ENCODE results near the gene SCUBE3.

Gene SCUBE3

GRCh38 chr6:35179901-35180535 lies 33.7 kb upstream of the SCUBE3 start:
- DNase-seq (ENCODE audit: low spot score) = no peak
- TF ChIP-seq, protein P1, sequence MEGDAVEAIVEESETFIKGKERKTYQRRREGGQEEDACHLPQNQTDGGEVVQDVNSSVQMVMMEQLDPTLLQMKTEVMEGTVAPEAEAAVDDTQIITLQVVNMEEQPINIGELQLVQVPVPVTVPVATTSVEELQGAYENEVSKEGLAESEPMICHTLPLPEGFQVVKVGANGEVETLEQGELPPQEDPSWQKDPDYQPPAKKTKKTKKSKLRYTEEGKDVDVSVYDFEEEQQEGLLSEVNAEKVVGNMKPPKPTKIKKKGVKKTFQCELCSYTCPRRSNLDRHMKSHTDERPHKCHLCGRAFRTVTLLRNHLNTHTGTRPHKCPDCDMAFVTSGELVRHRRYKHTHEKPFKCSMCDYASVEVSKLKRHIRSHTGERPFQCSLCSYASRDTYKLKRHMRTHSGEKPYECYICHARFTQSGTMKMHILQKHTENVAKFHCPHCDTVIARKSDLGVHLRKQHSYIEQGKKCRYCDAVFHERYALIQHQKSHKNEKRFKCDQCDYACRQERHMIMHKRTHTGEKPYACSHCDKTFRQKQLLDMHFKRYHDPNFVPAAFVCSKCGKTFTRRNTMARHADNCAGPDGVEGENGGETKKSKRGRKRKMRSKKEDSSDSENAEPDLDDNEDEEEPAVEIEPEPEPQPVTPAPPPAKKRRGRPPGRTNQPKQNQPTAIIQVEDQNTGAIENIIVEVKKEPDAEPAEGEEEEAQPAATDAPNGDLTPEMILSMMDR (IDR thresholded peaks at IDR 0.05; ENCODE audit: extremely low read depth, insufficient read depth, missing control alignments) = no peak
- in situ Hi-C loops (cut with MboI; ENCODE audit: low pct_unique_long_range_greater_than_20kb, low sequenced_read_pairs, unreplicated experiment) = no loop called here

GRCh38 chr6:35181308-35181932 lies 32.3 kb upstream of the SCUBE3 start:
- in situ Hi-C loops (cut with MboI; ENCODE audit: low pct_unique_long_range_greater_than_20kb, low sequenced_read_pairs, unreplicated experiment) = no loop called here
- TF ChIP-seq, protein P1 (IDR thresholded peaks at IDR 0.05; ENCODE audit: extremely low read depth, insufficient read depth, missing control alignments) = no peak
- no peak for DNase-seq (ENCODE audit: low spot score)

- in situ Hi-C loops (cut with MboI; ENCODE audit: low pct_unique_long_range_greater_than_20kb, low sequenced_read_pairs, unreplicated experiment) = no loop called here
- TF ChIP-seq, protein P1 (IDR thresholded peaks at IDR 0.05; ENCODE audit: extremely low read depth, insufficient read depth, missing control alignments) = no peak
- DNase-seq (ENCODE audit: low spot score) = no peak
Measured at GRCh38 chr6:35181933-35182612, 31.7 kb upstream of the SCUBE3 start.

GRCh38 chr6:35183281-35183680 lies 30.5 kb upstream of the SCUBE3 start:
- DNase-seq (ENCODE audit: low spot score) = no peak
- TF ChIP-seq, protein P1 (IDR thresholded peaks at IDR 0.05; ENCODE audit: extremely low read depth, insufficient read depth, missing control alignments) = no peak
- in situ Hi-C loops (cut with MboI; ENCODE audit: low pct_unique_long_range_greater_than_20kb, low sequenced_read_pairs, unreplicated experiment) = no loop called here

DNA sequence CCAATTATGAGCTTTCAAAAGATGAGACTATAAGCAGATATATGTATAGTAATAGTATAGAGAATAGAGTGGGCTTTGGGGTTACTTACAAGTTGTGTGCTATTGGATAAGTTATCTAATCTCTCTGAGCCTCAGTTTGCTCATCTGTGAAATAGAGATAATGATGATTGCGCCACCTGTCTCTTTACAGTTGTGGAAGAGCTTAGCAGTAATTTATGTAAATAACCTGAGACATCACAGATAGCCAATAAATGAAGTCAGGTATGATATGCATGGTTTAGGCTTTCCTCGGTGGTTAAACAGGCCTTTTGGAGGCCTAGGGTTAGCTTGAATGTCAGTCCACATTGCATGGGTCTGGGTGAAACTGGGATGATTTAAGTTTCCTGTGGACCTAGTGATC lies 29.8 kb upstream of the SCUBE3 start:
- in situ Hi-C loops (cut with MboI; ENCODE audit: low pct_unique_long_range_greater_than_20kb, low sequenced_read_pairs, unreplicated experiment) = no loop called here
- TF ChIP-seq, protein P1 (IDR thresholded peaks at IDR 0.05; ENCODE audit: extremely low read depth, insufficient read depth, missing control alignments) = no peak
- no peak for DNase-seq (ENCODE audit: low spot score)

DNA sequence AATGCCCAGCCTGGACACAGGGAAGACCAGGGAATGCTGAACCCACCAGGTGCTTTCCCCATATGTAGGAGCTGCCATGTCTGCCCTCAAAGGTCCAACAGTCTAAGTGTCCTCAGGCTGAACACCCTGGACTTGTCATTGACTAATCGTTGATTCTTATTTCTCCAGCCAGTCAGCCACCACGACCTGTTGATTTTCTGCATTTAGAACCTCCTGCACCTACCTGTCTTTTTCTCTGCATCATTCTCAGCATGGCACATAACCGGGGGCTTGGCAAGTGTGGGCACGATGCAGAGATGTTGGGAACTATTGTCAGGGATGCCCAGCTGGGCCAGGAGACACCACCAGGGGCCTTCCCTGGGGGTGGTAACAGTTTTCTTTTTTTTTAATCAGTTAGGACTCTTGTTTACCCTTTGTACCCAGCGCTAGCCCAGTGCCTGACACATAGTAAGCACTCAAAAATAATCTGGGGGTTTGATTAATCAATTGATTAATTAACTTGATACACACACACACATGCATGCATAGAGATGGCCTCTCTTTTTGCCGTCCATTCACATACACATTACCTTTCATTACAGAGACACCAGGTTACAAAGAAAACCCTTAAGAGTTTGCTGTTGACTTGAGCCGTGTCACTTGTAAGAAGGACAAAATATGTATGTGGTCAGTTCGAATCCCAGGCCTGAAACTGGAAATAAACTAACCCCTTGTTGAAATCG lies 29.0 kb upstream of the SCUBE3 start:
- DNase-seq (ENCODE audit: low spot score) = no peak
- TF ChIP-seq, protein P1 (IDR thresholded peaks at IDR 0.05; ENCODE audit: extremely low read depth, insufficient read depth, missing control alignments) = no peak
- in situ Hi-C loops (cut with MboI; ENCODE audit: low pct_unique_long_range_greater_than_20kb, low sequenced_read_pairs, unreplicated experiment) = no loop called here
